SK-N-MC (cell line): ENCODE measurements around the gene GRAP2.

ENCODE experiments used
- EZH2 ChIP-seq: fragments of 200-600 bp; sonication (generic); IDR thresholded peaks from one replicate; pipeline ENCODE4 v1.6.1; 2017; ENCODE audit warnings: antibody characterized with exemption
- FOXP2 ChIP-seq: optimal IDR thresholded peaks from 2 replicates; pipeline ENCODE3; 2011; ENCODE audit warnings: mild to moderate bottlenecking, moderate library complexity; ENCODE audit not compliant: insufficient read depth; ENCODE audit errors: extremely low read length, control extremely low read depth
- POLR2AphosphoS5 ChIP-seq: IDR thresholded peaks from 2 replicates; pipeline ENCODE4 v1.6.1; 2012; ENCODE audit warnings: mild to moderate bottlenecking, low read depth, low read length, borderline replicate concordance

DNA sequence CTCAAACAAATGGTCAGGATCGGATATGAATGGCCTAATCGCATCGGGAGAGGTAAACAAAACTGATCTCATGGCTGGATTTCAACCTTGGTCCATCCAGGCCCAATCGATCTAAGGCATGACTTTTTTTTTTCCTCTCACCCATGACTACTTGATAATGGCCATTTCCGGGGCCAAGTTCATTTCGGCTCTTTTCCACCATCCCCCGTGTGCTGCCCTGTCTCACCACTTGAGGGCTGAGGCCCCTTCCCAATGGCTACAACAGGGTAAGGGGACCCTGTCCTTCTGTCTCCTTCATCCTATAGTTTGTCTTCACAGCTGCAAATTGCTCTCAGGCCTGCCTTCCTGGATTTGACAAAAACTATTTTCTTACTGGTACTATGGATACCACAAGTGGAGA lies 26.7 kb downstream of the GRAP2 start:
- TF ChIP-seq EZH2 (no peak), POLR2AphosphoS5 (no peak), FOXP2 (no peak)
